GM18867 (cell line): ENCODE results near the gene S100G.
"Not testable (repeated sequence)": the region's sequence is repeated elsewhere in the genome, so short reads cannot be mapped to it uniquely, and the experiment has no call there.

ENCODE experiments used
- ATAC-seq: cut with Tn5 transposase; IDR thresholded peaks from one replicate; pipeline ENCODE4 v1.9.1; 2021; ENCODE audit warnings: mild to moderate bottlenecking, moderate library complexity; ENCODE audit not compliant: unreplicated experiment

Gene S100G

GRCh38 chrX:16649858-16650257 lies at the start of gene S100G:
Gene S100G, plus strand, starts transcription at chrX:16650158. Its CDS starts 849 bp downstream, at chrX:16651007.
- ATAC-seq, result no peak

- no peak for ATAC-seq
Observed at GRCh38 chrX:16601885-16602284, 48.1 kb upstream of the S100G start.

GRCh38 chrX:16603235-16603634 lies 46.7 kb upstream of the S100G start:
- ATAC-seq, result not testable (repeated sequence)

- ATAC-seq, result no peak
Observed at GRCh38 chrX:16603822-16604221, 46.1 kb upstream of the S100G start.

GRCh38 chrX:16604337-16604736 lies 45.6 kb upstream of the S100G start:
- ATAC-seq, result no peak

- ATAC-seq, result no peak
Observed at GRCh38 chrX:16606142-16606720, 43.7 kb upstream of the S100G start.

GRCh38 chrX:16610121-16610621 lies 39.8 kb upstream of the S100G start:
- no peak for ATAC-seq

- ATAC-seq, result not testable (repeated sequence)
Observed at GRCh38 chrX:16610654-16611053, 39.3 kb upstream of the S100G start.

GRCh38 chrX:16612257-16612897 lies 37.6 kb upstream of the S100G start:
- ATAC-seq, result no peak

GRCh38 chrX:16617382-16617781 lies 32.6 kb upstream of the S100G start:
- ATAC-seq, result no peak

- ATAC-seq, result no peak
Observed at GRCh38 chrX:16618422-16618821, 31.5 kb upstream of the S100G start.

- ATAC-seq, result no peak
Observed at GRCh38 chrX:16619024-16619423, 30.9 kb upstream of the S100G start.

GRCh38 chrX:16628511-16628910 lies 21.4 kb upstream of the S100G start:
- not testable (repeated sequence) for ATAC-seq

GRCh38 chrX:16628946-16629595 lies 20.9 kb upstream of the S100G start:
- no peak for ATAC-seq

- ATAC-seq, result no peak
Observed at GRCh38 chrX:16629909-16630308, 20.0 kb upstream of the S100G start.

- no peak for ATAC-seq
Observed at GRCh38 chrX:16633754-16634153, 16.2 kb upstream of the S100G start.

- ATAC-seq, result no peak
Observed at GRCh38 chrX:16635040-16635439, 14.9 kb upstream of the S100G start.

GRCh38 chrX:16635596-16635995 lies 14.4 kb upstream of the S100G start:
- ATAC-seq, result no peak

- no peak for ATAC-seq
Observed at GRCh38 chrX:16638533-16638932, 11.4 kb upstream of the S100G start.

- ATAC-seq, result no peak
Observed at GRCh38 chrX:16639966-16640365, 10.0 kb upstream of the S100G start.

GRCh38 chrX:16640823-16641222 lies 9.1 kb upstream of the S100G start:
- no peak for ATAC-seq

GRCh38 chrX:16643176-16643575 lies 6.8 kb upstream of the S100G start:
- no peak for ATAC-seq
